RCC 7860 (cell line): ENCODE data around the gene PCNT.

Experiments
- DNase-seq: peaks from one replicate; pipeline ENCODE4 v3.0.0-alpha.2; 2015; ENCODE audit warnings: low spot score
- FAIRE-seq: peaks from 2 replicates; lab custom pipeline; 2012; peaks lifted over from hg19 to GRCh38; lab: Jason Lieb, UNC

Gene PCNT

DNA sequence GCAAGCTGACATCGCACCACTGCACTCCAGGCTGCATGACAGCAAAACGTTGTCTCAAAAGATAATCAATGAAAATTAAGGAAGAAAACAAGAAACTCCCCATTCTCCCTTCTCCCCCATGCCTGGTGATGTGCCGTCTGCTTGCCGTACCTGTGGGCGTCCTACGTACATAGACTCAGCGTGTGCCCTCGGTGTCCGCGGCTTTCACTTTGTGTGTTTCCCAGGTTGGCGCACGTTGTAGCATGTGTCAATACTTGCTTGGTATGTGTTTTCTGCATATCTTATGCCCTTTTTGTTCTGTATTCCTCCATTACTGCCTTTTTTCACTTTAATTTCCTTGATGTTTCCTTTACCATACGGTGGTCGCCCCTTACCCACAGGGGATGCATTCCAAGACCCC is 53.8 kb downstream of the PCNT start:
- DNase-seq, result no peak
- no peak for FAIRE-seq

DNA sequence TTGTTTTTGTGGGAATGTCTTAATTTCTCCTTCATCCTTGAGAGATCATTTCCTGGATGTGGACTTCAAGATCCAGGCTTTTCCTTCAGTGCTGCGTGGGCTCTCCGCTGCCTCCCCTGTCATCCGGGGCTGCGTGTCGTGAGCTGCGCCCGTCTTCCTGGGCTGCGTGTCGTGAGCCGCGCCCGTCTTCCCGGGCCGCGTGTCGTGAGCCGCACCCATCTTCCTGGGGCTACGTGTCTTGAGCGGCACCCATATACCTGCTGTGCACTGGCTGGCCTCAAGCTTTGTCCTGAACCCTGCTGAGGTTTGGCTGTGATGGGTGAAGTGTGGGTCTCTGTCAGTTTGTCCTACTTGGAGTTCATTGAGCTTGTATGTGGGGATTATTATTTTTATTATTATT is 55.1 kb downstream of the PCNT start:
- no peak for FAIRE-seq

GRCh38 chr21:46379691-46380090 is 55.7 kb downstream of the PCNT start:
- FAIRE-seq (no peak), DNase-seq (no peak)

More for the DNA sequence above, 55.1 kb downstream of the PCNT start:
- DNase-seq, result no peak

- no peak for DNase-seq
- no peak for FAIRE-seq
Observed at GRCh38 chr21:46381541-46381940, 57.6 kb downstream of the PCNT start.

DNA sequence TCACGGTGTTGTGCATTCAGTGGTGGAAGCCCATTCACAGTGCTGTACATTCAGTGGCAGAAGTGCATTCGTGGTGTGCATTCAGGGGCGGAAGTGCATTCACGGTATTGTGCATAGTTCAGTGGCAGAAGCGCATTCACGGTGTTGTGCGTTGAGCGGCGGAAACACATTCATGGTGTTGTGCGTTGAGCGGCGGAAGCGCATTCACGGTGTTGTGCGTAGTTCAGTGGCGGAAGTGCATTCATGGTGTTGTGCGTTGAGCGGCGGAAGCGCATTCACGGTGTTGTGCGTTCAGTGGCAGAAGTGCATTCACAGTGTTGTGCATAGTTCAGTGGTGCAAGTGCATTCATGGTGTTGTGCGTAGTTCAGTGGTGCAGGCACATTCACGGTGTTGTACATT is 60.6 kb downstream of the PCNT start:
- DNase-seq (no peak), FAIRE-seq (no peak)

- DNase-seq, result no peak
- FAIRE-seq, result no peak
Observed at GRCh38 chr21:46385846-46386733, 62.1 kb downstream of the PCNT start.

GRCh38 chr21:46386734-46387088 is 62.8 kb downstream of the PCNT start:
- FAIRE-seq (no peak), DNase-seq (no peak)

GRCh38 chr21:46388206-46388880 is 64.4 kb downstream of the PCNT start:
- FAIRE-seq (no peak), DNase-seq (no peak)

DNA sequence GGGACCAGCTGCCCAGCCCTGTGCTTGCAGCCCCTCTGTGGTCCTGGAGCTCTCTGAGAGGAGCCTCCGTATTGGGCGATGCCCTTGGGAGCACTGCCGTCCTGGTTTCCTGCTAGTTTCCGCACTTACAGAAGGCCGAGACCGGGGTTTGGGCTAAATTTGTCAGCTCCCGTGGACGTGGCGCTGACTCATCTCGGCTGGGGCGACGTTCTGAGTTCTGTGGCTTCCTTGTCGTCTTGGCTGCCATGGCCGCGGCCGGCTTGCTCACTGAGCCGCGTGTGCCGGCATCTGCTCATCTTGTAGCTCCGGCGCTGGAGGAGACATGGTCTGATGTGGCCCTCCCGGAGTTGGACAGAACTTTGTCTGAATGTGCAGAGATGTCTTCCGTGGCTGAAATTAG is 64.9 kb downstream of the PCNT start:
- FAIRE-seq, result no peak
- DNase-seq, result no peak

GRCh38 chr21:46390603-46391545 is 66.9 kb downstream of the PCNT start:
- DNase-seq, result no peak
- no peak for FAIRE-seq

DNA sequence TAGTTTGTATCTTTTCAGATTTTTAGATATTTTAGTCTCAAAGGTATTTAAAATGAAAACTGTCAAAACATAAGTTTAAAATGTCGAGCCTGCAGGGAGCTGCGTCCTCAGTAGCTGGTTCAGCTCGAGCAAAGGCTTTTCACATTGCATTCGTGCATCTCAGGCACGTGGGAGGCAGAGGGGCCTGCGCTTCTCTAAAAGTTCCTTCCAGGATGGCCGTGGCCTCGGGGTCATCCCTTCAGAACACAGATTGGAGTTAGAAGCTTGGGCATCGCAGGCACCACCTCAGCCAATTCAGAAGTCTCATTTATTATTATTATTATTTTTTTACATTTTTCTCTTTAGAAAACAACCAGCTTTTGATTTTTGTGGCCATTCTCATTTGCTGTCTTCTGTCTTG is 67.8 kb downstream of the PCNT start:
- DNase-seq (no peak), FAIRE-seq (no peak)

- DNase-seq, result no peak
- no peak for FAIRE-seq
Observed at GRCh38 chr21:46392921-46393320, 69.0 kb downstream of the PCNT start.

DNA sequence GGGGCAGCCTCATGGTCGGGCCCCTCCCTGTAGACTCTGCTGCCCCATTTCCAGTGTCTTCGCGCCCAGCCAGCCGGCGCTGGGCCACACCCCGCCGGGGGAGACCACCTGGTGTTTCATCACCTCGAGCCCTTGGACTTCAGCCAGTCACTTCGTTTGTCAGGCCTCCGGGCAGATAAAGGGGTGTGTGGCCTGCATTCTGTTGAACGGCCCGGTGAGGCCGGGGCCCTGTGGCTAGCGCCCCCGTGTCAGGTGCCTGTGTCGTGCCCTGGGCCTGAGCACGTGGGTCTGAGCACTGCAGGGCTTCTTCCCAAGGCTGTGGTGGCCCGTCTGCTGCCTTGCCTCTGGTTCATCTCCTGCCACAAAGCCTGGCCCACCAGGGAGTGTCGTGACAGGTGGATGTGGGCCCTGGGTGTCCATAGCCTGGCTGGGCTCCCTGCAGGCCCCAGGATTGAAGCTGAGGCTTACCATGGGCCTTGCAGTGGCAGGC is 69.5 kb downstream of the PCNT start:
- no peak for FAIRE-seq
- no peak for DNase-seq

- no peak for DNase-seq
Observed at GRCh38 chr21:46393941-46394594, 70.1 kb downstream of the PCNT start.

DNA sequence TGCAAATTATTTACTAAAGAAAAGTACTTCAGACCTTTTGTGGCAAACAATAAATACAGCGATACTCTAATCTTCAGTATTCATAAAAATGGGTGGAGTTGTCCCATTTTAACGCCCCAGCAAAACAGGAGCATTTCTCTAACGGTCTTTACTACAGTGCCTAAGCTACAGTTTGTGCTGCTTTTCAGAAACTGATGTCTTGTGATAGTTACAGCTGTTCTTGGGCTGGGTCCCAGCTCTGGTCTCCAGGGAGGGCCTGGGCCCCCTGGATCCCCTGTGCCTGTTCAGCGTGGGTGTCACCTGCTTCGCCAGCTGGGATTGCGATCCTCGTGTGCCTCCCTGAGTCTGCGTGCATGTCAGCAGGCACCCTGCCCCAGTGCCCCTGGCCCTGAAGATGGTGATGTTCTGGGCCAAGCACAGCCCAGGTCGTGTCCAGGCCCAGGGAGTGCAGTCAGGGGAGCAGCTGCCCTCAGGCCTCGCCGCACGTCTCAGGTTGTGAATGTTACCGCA is 70.7 kb downstream of the PCNT start:
- DNase-seq (no peak), FAIRE-seq (no peak)

More at GRCh38 chr21:46393941-46394594, 70.1 kb downstream of the PCNT start:
- FAIRE-seq, result no peak

- no peak for DNase-seq
- FAIRE-seq, result no peak
Observed at GRCh38 chr21:46397211-46397905, 73.4 kb downstream of the PCNT start.

DNA sequence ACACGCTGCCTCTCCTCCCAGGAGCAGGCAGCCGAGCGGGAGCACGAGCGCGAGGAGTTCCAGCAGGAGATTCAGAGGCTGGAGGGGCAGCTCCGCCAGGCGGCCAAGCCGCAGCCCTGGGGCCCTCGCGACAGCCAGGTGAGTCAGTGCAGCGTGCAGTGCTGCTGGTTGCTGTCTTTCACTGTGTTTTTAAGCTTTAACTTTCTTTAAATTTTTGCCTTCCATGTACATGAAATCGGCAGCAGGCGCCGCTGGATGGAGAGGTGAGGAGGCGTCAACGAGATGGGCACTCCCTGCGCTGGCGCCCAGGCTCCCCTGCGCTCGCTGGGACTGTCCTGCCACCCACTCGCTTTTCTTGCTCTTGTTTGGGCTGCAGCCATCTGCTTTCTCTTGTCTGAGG is 74.0 kb downstream of the PCNT start:
- DNase-seq (no peak), FAIRE-seq (no peak)

- FAIRE-seq, result no peak
Observed at GRCh38 chr21:46399129-46399528, 75.2 kb downstream of the PCNT start.

DNA sequence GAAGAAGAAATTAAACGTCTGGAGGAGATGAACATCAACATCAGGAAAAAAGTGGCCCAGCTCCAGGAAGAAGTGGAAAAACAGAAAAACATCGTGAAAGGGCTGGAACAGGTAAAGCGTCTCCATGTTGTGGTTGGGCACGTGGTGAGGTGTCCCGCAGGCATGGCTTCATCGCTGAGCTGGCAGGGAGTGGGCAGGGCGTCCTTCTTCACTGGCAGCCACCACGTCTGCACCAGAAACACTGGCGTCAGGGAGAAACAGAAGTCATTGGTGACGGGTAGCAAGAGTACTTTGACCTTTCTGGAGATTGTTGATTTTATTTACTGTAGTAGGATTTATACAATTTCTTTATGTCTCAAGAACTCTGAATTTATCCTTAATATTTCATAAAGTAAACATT is 75.7 kb downstream of the PCNT start:
- DNase-seq, result no peak
- FAIRE-seq, result no peak

More at GRCh38 chr21:46399129-46399528, 75.2 kb downstream of the PCNT start:
- no peak for DNase-seq
